ENCODE results near the gene RSPO3.

GRCh38 chr6:127210725-127211124 lies 92.3 kb downstream of the RSPO3 start:
- TF ChIP-seq, protein P1, sequence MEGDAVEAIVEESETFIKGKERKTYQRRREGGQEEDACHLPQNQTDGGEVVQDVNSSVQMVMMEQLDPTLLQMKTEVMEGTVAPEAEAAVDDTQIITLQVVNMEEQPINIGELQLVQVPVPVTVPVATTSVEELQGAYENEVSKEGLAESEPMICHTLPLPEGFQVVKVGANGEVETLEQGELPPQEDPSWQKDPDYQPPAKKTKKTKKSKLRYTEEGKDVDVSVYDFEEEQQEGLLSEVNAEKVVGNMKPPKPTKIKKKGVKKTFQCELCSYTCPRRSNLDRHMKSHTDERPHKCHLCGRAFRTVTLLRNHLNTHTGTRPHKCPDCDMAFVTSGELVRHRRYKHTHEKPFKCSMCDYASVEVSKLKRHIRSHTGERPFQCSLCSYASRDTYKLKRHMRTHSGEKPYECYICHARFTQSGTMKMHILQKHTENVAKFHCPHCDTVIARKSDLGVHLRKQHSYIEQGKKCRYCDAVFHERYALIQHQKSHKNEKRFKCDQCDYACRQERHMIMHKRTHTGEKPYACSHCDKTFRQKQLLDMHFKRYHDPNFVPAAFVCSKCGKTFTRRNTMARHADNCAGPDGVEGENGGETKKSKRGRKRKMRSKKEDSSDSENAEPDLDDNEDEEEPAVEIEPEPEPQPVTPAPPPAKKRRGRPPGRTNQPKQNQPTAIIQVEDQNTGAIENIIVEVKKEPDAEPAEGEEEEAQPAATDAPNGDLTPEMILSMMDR (IDR thresholded peaks at IDR 0.05) = no peak
- TF ChIP-seq POLR2A (IDR thresholded peaks at IDR 0.05) = no peak

Measured in uterus (tissue), 2 donors.